Central memory CD8-positive, alpha-beta T cell (primary cell): Measurements from ENCODE around the gene ATRIP.

Experiments used
- ATAC-seq: fragments of 150-1000 bp; cut with Tn5 transposase; replicated peaks from 2 replicates; pipeline ENCODE4 v1.10.0; 2022; ENCODE audit warnings: mild to moderate bottlenecking, moderate FRiP score, moderate number of reproducible peaks; ENCODE audit not compliant: poor library complexity, severe bottlenecking; ENCODE audit errors: extremely low read depth
- DNase-seq, 2 donors: peaks; one replicate each; pipeline ENCODE4 v3.0.0; 2021; ENCODE audit warnings: low spot score in 2 of 2
- H3K27ac Mint-ChIP-seq: one replicate; pipeline ENCODE4 v1.8.0; 2022; ENCODE audit warnings: low read depth, mild to moderate bottlenecking, moderate library complexity, mixed read lengths
- H3K27me3 Mint-ChIP-seq: one replicate; pipeline ENCODE4 v1.8.0; 2022; ENCODE audit warnings: mixed read lengths
- H3K36me3 Mint-ChIP-seq: one replicate; pipeline ENCODE4 v1.8.0; 2022; ENCODE audit warnings: mild to moderate bottlenecking, moderate library complexity, mixed read lengths; ENCODE audit not compliant: insufficient read depth
- H3K4me1 Mint-ChIP-seq: one replicate; pipeline ENCODE4 v1.8.0; 2022; ENCODE audit warnings: mixed read lengths
- H3K4me3 Mint-ChIP-seq: one replicate; pipeline ENCODE4 v1.8.0; 2022; ENCODE audit warnings: mild to moderate bottlenecking, moderate library complexity, mixed read lengths
- H3K9me3 Mint-ChIP-seq: one replicate; pipeline ENCODE4 v1.8.0; 2022; ENCODE audit warnings: mixed read lengths

The ATRIP gene

DNA sequence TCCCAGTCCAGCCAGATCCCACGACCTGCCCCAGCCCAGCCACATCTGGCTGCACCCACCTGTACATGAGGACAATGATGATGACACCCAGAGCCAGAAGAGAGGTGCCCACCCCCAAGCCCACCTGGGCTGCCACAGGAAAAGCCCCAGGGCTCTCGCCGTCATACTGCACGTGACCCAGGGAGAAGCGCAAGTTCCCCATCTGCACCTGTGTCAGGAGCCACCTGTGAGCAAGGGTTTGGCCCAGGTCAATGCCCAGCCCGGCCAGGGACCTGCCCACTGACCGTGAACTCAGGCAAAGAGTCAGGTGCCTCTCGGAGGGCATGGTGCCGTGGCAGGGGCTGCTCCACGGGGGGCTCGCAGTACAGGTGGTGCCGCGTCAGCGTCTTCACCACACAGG lies 32.9 kb upstream of the ATRIP start:
- H3K27me3 Mint-ChIP-seq = no peaks in the 10 kb centered on the region
- no peak overlapping the region for H3K27ac Mint-ChIP-seq
- no peaks in the 10 kb centered on the region for H3K4me1 Mint-ChIP-seq
- H3K4me3 Mint-ChIP-seq = no peak overlapping the region
- H3K36me3 Mint-ChIP-seq = peaks cover 2% of the 10 kb centered on the region
- H3K9me3 Mint-ChIP-seq = no peaks in the 10 kb centered on the region
- no peak for ATAC-seq
- DNase-seq = no peak

GRCh38 chr3:48414376-48415250 lies 31.9 kb upstream of the ATRIP start:
- no peak for DNase-seq
- Mint-ChIP-seq H3K27ac (no peak overlapping the region), H3K27me3 (no peaks in the 10 kb centered on the region), H3K36me3 (peaks cover 2% of the 10 kb centered on the region), H3K9me3 (no peaks in the 10 kb centered on the region), H3K4me1 (no peaks in the 10 kb centered on the region), H3K4me3 (no peak overlapping the region)
- no peak for ATAC-seq

DNA sequence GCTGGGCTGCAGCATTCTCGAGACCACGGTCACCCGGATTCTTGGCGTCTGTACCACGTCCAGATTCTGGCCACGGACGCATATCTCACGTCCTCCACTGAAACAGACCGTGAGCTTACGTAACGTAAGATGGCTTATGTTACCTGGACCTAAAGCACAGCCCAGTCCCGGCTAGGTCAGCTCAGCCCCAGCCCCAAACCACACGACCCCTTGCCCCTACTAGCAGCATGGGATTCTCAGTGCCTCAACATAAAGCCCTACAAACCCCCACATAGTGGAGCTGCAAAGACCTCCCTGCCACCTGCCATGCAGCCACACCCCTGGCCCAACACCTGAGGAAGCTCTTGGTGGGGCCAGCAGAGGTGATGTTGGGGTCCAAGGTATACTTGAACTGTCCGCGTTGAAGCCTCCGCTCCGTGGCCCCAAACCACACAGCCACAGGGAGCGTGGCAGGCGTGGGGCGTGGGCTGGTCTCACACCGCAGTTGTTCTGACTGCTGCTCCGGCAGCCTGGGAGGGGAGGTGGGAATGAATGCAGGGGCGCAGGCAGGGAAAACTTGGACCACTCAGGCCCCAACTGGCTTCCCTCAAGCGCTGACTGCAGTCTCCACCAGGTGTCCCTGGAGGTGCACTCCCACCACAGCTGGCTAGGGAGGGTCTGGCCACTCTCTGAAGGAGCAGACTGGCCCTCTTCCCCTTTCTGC lies 31.1 kb upstream of the ATRIP start:
- H3K27me3 Mint-ChIP-seq = no peaks in the 10 kb centered on the region
- no peak overlapping the region for H3K4me3 Mint-ChIP-seq
- H3K9me3 Mint-ChIP-seq = no peaks in the 10 kb centered on the region
- no peak overlapping the region for H3K27ac Mint-ChIP-seq
- ATAC-seq (no peak), DNase-seq (no peak)
- H3K36me3 Mint-ChIP-seq = peaks cover 2% of the 10 kb centered on the region
- H3K4me1 Mint-ChIP-seq = no peaks in the 10 kb centered on the region

- Mint-ChIP-seq H3K4me1 (no peaks in the 10 kb centered on the region), H3K9me3 (no peaks in the 10 kb centered on the region), H3K4me3 (no peak overlapping the region), H3K27me3 (no peaks in the 10 kb centered on the region), H3K27ac (no peak overlapping the region), H3K36me3 (peaks cover 2% of the 10 kb centered on the region)
- no peak for ATAC-seq
- no peak for DNase-seq
Observed at GRCh38 chr3:48416091-48416505, 30.4 kb upstream of the ATRIP start.

DNA sequence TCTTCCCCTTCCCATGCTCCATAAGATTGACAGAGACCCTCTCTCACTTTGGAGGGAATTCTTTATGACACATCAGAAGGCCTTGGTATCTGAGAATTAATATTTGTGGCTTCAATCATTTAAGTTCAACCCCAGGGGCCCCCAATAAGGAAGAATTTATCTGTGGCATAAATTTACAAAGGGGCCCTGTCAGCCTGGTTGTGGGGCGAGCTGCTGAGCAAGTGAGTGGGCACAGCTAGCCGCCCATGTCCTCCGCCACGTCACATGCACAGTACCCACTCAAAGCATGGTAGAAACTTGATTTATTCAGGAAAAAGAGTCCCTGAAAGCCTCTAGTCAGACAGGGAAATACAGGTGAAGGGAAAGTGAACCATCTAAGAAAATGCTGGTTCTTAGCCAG lies 30.0 kb upstream of the ATRIP start:
- no peak overlapping the region for H3K4me3 Mint-ChIP-seq
- peaks cover 2% of the 10 kb centered on the region for H3K36me3 Mint-ChIP-seq
- H3K9me3 Mint-ChIP-seq = no peaks in the 10 kb centered on the region
- DNase-seq (no peak), ATAC-seq (no peak)
- H3K4me1 Mint-ChIP-seq = no peaks in the 10 kb centered on the region
- H3K27me3 Mint-ChIP-seq = no peaks in the 10 kb centered on the region
- no peak overlapping the region for H3K27ac Mint-ChIP-seq

DNA sequence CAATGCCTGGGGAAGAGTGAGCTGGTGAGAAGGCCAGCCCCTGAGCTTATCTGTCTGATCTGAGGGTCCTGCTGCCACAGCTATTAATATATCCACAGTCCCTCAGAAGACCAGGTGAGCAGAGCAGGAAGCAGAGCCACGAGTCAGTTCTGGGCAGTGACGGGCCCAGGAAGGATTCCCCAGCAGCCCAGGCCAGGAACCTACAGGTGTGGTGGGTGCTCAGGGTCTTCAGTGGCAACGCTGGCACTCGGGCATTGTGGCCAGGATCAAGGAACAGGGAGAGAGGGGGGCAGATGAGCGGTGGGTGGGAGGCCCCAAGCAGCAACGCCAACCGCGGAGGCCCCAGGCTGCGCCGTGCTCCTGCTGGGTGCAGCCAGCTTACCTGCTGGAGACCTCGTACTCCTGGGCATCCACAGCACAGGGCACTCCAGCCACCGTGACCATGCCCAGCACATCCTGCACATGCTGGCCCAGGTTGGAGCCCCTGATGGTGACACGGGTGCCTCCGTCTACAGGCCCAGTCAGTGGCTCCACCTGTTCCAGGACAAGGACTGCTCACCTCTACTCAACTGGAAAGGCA lies 28.9 kb upstream of the ATRIP start:
- Mint-ChIP-seq H3K4me3 (no peak overlapping the region), H3K9me3 (no peaks in the 10 kb centered on the region), H3K36me3 (peaks cover 2% of the 10 kb centered on the region), H3K27ac (no peak overlapping the region), H3K4me1 (no peaks in the 10 kb centered on the region), H3K27me3 (no peaks in the 10 kb centered on the region)
- DNase-seq = no peak
- ATAC-seq = no peak

DNA sequence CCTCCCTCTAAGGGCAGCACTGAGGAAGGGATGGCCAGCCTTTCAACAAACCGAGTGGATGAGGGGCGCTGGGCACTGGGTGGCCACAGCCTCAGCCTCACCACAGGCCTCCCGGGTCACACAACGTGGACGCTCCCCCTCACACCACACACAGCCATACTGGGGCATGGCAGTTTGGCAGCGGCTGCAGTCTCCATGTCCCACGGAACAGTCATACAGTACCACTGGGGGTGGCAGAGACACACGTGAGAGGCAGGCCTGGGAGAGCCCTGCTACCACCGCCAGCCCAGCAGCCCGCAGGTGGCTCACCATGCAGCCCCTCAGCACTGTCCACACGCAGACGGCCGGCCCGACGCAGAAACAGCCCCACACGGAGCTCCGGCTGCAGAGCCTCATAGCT lies 28.4 kb upstream of the ATRIP start:
- Mint-ChIP-seq H3K27ac (no peak overlapping the region), H3K4me1 (no peaks in the 10 kb centered on the region), H3K4me3 (no peak overlapping the region), H3K9me3 (no peaks in the 10 kb centered on the region), H3K27me3 (no peaks in the 10 kb centered on the region), H3K36me3 (peaks cover 2% of the 10 kb centered on the region)
- no peak for DNase-seq
- no peak for ATAC-seq

- H3K27me3 Mint-ChIP-seq = no peaks in the 10 kb centered on the region
- no peak for DNase-seq
- no peak overlapping the region for H3K27ac Mint-ChIP-seq
- no peaks in the 10 kb centered on the region for H3K4me1 Mint-ChIP-seq
- H3K4me3 Mint-ChIP-seq = no peak overlapping the region
- no peaks in the 10 kb centered on the region for H3K9me3 Mint-ChIP-seq
- ATAC-seq = no peak
- H3K36me3 Mint-ChIP-seq = peaks cover 2% of the 10 kb centered on the region
Observed at GRCh38 chr3:48418651-48419050, 27.9 kb upstream of the ATRIP start.

DNA sequence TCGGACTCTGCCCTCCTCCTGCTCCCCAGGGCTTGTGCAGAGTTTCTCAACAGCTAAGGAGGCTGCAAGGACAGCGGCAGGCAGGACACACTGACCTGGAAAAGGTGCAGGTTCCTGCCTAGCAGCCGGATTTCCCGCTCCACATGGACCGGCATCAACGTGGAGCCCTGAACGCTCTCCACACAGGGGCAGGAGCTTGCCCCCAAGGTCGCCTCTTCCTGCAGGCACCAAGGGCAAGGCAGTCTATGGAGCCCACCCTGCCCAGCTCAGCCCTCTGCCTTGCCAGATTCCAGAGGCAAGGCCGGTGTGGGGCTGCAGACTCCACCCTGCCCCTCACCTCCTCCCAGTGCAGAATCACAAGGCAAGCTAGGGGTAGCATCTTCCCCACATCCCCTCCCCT lies 27.4 kb upstream of the ATRIP start:
- no peaks in the 10 kb centered on the region for H3K4me1 Mint-ChIP-seq
- DNase-seq = no peak
- no peaks in the 10 kb centered on the region for H3K9me3 Mint-ChIP-seq
- no peak overlapping the region for H3K27ac Mint-ChIP-seq
- no peak overlapping the region for H3K4me3 Mint-ChIP-seq
- H3K27me3 Mint-ChIP-seq = no peaks in the 10 kb centered on the region
- H3K36me3 Mint-ChIP-seq = peaks cover 2% of the 10 kb centered on the region
- ATAC-seq = no peak

GRCh38 chr3:48419597-48419996 lies 26.9 kb upstream of the ATRIP start:
- no peak for ATAC-seq
- DNase-seq = no peak
- Mint-ChIP-seq H3K4me1 (no peaks in the 10 kb centered on the region), H3K27ac (no peak overlapping the region), H3K27me3 (no peaks in the 10 kb centered on the region), H3K9me3 (no peaks in the 10 kb centered on the region), H3K36me3 (peaks cover 2% of the 10 kb centered on the region), H3K4me3 (no peak overlapping the region)

DNA sequence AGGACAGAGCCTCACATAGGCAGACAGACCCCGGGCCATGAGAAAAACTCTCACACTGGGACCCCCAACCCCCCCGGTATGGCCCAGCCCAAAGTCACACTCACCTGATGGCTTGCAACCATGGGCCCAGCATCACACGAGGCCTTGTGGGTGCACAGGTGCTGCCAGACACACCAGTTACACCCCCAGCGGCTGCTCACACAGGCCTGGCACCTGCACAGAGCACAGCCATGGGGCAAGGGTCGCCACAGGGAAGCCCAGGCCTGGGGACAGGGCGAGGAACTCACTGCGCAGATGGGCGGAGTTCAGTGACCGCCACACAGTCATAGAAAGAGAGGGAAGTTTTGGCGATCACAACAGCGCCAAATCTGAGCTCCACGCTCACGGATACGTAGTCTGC lies 26.0 kb upstream of the ATRIP start:
- ATAC-seq (no peak), DNase-seq (no peak)
- no peak overlapping the region for H3K27ac Mint-ChIP-seq
- H3K4me3 Mint-ChIP-seq = no peak overlapping the region
- no peaks in the 10 kb centered on the region for H3K27me3 Mint-ChIP-seq
- no peaks in the 10 kb centered on the region for H3K4me1 Mint-ChIP-seq
- peaks cover 4% of the 10 kb centered on the region for H3K36me3 Mint-ChIP-seq
- H3K9me3 Mint-ChIP-seq = no peaks in the 10 kb centered on the region

DNA sequence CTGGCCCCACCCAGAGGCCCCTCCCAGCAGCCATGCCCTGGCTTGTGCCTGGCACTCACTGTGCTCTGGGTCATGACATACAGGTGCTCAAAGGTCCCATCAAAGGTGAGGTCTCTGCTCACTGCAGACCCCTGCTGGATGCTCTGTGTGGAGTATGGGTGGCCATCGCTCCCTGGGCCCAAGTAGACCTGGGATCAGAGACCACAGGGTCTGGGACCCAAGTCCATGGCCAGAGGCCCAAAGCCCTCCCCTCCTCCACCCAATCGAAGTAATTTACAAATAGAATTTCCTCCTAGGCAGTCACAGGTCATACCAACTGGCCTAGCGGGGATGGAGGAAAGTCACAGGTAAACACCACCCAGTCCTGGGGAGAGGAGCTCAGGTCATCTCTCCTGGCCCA lies 24.3 kb upstream of the ATRIP start:
- no peaks in the 10 kb centered on the region for H3K9me3 Mint-ChIP-seq
- H3K27ac Mint-ChIP-seq = no peak overlapping the region

DNA sequence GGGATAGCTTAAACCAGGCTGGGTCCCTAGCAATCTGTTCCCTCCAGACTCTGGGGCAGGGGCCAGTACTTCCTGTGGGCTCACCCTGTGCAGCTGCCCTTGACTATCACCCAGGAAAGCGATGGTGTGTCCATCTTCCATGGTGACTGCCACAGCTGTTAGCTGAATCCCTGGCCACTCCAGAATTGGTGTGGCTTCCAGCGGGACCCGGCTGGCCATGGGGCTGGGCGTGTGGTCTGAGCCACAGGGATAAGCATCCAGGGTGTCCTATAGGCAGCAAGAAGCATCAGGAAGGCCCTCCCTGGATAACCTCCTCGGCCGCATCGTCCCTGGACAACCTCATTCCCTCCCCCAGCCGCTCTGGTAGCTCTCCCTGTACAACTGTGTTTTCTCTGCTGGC lies 23.9 kb upstream of the ATRIP start:
- Mint-ChIP-seq H3K4me1 (no peaks in the 10 kb centered on the region), H3K27me3 (no peaks in the 10 kb centered on the region), H3K9me3 (no peaks in the 10 kb centered on the region), H3K27ac (no peak overlapping the region), H3K36me3 (peaks cover 4% of the 10 kb centered on the region), H3K4me3 (no peak overlapping the region)
- no peak for ATAC-seq
- no peak for DNase-seq

More for the DNA sequence above, 24.3 kb upstream of the ATRIP start:
- Mint-ChIP-seq H3K4me3 (no peak overlapping the region), H3K4me1 (no peaks in the 10 kb centered on the region), H3K36me3 (peaks cover 4% of the 10 kb centered on the region), H3K27me3 (no peaks in the 10 kb centered on the region)
- no peak for DNase-seq
- ATAC-seq = no peak
